Measurements from ENCODE around the gene SIX2. TPM values are rescaled to one million over a fixed set of nuclear protein-coding genes. Genes with fewer than 3 reads are reported as not detected.

The SIX2 gene
- total and polyA plus RNA-seq, 2 donors from 2014 or later: 0.28 to 0.62 TPM

GRCh38 chr2:45004562-45005191, 4.6 kb downstream of the SIX2 start:
- Histone ChIP-seq H3K9ac (ENCODE audit: low read length in 3 of 3) (no peak overlapping the region), H3K9me3 (ENCODE audit: control insufficient read depth in 2 of 3, insufficient read depth in 1 of 3, low read length in 3 of 3) (no peaks in the 10 kb centered on the region), H3K36me3 (ENCODE audit: control insufficient read depth in 2 of 3, insufficient read depth in 3 of 3, low read length in 3 of 3) (no peaks in the 10 kb centered on the region), H3K4me3 (ENCODE audit: low read length in 3 of 3) (peak overlapping the region in 2 of 3 donors; percentile 16 to 17), H3K27me3 (ENCODE audit: control insufficient read depth, insufficient read depth, low read length) (peaks cover 70% of the 10 kb centered on the region), H3K27ac (ENCODE audit: low read depth in 2 of 2, low read length in 2 of 2) (no peak overlapping the region), H3K4me1 (ENCODE audit: control insufficient read depth in 2 of 3, insufficient read depth in 2 of 3, low read depth in 1 of 3, low read length in 3 of 3) (peaks cover 0 to 19% (median 0%) of the 10 kb centered on the region in 3 donors)
- peak in 4 of 5 donors; percentile 51 to 71 (median 55) for DNase-seq
- TF ChIP-seq, protein P1, sequence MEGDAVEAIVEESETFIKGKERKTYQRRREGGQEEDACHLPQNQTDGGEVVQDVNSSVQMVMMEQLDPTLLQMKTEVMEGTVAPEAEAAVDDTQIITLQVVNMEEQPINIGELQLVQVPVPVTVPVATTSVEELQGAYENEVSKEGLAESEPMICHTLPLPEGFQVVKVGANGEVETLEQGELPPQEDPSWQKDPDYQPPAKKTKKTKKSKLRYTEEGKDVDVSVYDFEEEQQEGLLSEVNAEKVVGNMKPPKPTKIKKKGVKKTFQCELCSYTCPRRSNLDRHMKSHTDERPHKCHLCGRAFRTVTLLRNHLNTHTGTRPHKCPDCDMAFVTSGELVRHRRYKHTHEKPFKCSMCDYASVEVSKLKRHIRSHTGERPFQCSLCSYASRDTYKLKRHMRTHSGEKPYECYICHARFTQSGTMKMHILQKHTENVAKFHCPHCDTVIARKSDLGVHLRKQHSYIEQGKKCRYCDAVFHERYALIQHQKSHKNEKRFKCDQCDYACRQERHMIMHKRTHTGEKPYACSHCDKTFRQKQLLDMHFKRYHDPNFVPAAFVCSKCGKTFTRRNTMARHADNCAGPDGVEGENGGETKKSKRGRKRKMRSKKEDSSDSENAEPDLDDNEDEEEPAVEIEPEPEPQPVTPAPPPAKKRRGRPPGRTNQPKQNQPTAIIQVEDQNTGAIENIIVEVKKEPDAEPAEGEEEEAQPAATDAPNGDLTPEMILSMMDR (IDR thresholded peaks at IDR 0.05; ENCODE audit: borderline replicate concordance, extremely low read depth, insufficient read depth): no peak
- no peak for FAIRE-seq
- intact Hi-C loops (cut with DNase I): no loop called here

DNA sequence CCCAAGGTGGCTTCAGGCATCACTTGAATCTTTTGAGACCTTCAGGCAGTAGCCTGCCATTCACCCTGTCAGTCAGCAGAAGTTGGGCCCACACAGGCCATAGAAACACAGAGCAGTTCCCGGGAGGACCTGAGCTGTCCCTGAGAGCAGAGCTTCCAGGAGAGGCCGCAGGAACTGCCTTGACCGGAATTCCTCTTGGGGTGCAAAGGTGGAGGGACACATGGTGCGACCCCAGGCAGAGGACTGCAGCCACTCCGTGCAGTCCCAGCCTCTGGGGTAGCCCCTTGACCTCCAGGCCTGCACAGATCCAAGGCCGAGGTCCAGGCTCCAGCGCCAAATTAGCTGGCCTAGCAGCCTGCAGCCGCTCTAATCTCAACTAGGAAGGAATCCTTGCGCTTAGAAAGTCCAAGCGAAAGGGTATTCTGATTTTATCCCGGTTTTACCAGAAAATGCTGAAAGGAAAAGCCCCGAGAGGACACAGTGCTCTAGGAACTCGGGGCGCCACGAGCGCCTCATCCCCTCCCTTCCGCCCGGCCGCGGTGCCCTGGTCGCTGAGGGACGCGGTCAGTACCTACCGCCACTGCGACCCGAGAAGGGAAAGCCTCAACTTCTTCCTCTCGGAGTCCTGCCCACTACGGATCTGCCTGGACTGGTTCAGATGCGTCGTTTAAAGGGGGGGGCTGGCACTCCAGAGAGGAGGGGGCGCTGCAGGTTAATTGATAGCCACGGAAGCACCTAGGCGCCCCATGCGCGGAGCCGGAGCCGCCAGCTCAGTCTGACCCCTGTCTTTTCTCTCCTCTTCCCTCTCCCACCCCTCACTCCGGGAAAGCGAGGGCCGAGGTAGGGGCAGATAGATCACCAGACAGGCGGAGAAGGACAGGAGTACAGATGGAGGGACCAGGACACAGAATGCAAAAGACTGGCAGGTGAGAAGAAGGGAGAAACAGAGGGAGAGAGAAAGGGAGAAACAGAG, 5.4 kb downstream of the SIX2 start:
- TF ChIP-seq, protein P1 (IDR thresholded peaks at IDR 0.05; ENCODE audit: borderline replicate concordance, extremely low read depth, insufficient read depth): no peak
- FAIRE-seq: no peak
- no peak overlapping the region for H3K9ac ChIP-seq (ENCODE audit: low read length in 3 of 3)
- H3K4me1 ChIP-seq (ENCODE audit: control insufficient read depth in 2 of 3, insufficient read depth in 2 of 3, low read depth in 1 of 3, low read length in 3 of 3): peaks cover 0 to 17% (median 0%) of the 10 kb centered on the region in 3 donors
- DNase-seq: peak in 3 of 5 donors; percentile 49 to 66 (median 50)
- H3K36me3 ChIP-seq (ENCODE audit: control insufficient read depth in 2 of 3, insufficient read depth in 3 of 3, low read length in 3 of 3): no peaks in the 10 kb centered on the region
- peak overlapping the region in 1 of 3 donors; percentile 17 for H3K4me3 ChIP-seq (ENCODE audit: low read length in 3 of 3)
- intact Hi-C loops (cut with DNase I): no loop called here
- H3K9me3 ChIP-seq (ENCODE audit: control insufficient read depth in 2 of 3, insufficient read depth in 1 of 3, low read length in 3 of 3): no peaks in the 10 kb centered on the region
- no peak overlapping the region for H3K27ac ChIP-seq (ENCODE audit: low read depth in 2 of 2, low read length in 2 of 2)
- peaks cover 76% of the 10 kb centered on the region for H3K27me3 ChIP-seq (ENCODE audit: control insufficient read depth, insufficient read depth, low read length)

DNA sequence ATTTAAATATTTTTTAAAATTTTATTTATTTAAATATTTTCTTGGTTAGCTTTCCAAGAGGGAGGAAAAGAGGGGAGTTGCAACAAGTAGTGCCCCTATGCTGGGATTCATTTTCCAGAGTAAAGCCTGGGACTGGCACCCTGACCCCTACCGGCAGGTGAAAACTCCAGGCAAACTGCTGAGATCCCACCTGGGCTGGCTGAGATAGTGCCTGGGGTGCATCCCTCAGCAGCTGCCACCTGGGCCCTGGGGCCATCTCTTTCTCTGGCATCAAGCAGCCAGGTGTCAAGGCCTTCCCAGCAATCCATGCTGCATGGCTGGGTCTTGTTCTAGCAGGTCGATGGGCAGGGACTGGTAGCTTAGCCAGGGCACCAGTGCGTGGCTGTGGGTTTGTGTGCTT, 6.6 kb downstream of the SIX2 start:
- TF ChIP-seq, protein P1 (IDR thresholded peaks at IDR 0.05; ENCODE audit: borderline replicate concordance, extremely low read depth, insufficient read depth): no peak
- no peak overlapping the region for H3K4me3 ChIP-seq (ENCODE audit: low read length in 3 of 3)
- FAIRE-seq: no peak
- H3K36me3 ChIP-seq (ENCODE audit: control insufficient read depth in 2 of 3, insufficient read depth in 3 of 3, low read length in 3 of 3): no peaks in the 10 kb centered on the region
- peaks cover 70% of the 10 kb centered on the region for H3K27me3 ChIP-seq (ENCODE audit: control insufficient read depth, insufficient read depth, low read length)
- no peak overlapping the region for H3K27ac ChIP-seq (ENCODE audit: low read depth in 2 of 2, low read length in 2 of 2)
- intact Hi-C loops (cut with DNase I): no loop called here
- DNase-seq: peak in 1 of 5 donors; percentile 56
- no peak overlapping the region for H3K9ac ChIP-seq (ENCODE audit: low read length in 3 of 3)
- no peaks in the 10 kb centered on the region for H3K9me3 ChIP-seq (ENCODE audit: control insufficient read depth in 2 of 3, insufficient read depth in 1 of 3, low read length in 3 of 3)
- H3K4me1 ChIP-seq (ENCODE audit: control insufficient read depth in 2 of 3, insufficient read depth in 2 of 3, low read depth in 1 of 3, low read length in 3 of 3): peaks cover 0 to 13% (median 0%) of the 10 kb centered on the region in 3 donors
